Smooth muscle cell (in vitro differentiated cells): ENCODE measurements around the gene TOX2. TPM values are rescaled to one million over a fixed set of nuclear protein-coding genes. Genes with fewer than 3 reads are reported as not detected.

ENCODE experiments used
- DNase-seq: peaks from one replicate; lab custom pipeline; 2025; ENCODE audit not compliant: unreplicated experiment; lab: John Stamatoyannopoulos, UW
- H2AFZ ChIP-seq: fragments of 200-600 bp; sonication (generic); 2 replicates; pipeline ENCODE4 v1.6.0; 2016; ENCODE audit warnings: antibody characterized with exemption, low read depth, mild to moderate bottlenecking
- H3F3A ChIP-seq: fragments of 200-600 bp; sonication (generic); 2 replicates; pipeline ENCODE4 v1.6.0; 2017; ENCODE audit warnings: antibody characterized with exemption, low read depth
- H3K27ac ChIP-seq: fragments of 200-600 bp; sonication (generic); 2 replicates; pipeline ENCODE4 v1.5.1; 2016; ENCODE audit warnings: low read depth, mild to moderate bottlenecking
- H3K27me3 ChIP-seq: fragments of 200-600 bp; sonication (generic); 2 replicates; pipeline ENCODE4 v1.6.1; 2016; ENCODE audit warnings: low read depth, mild to moderate bottlenecking
- H3K36me3 ChIP-seq: fragments of 200-600 bp; sonication (generic); 2 replicates; pipeline ENCODE4 v1.5.1; 2016; ENCODE audit warnings: low read depth
- H3K4me1 ChIP-seq: fragments of 200-600 bp; sonication (generic); 2 replicates; pipeline ENCODE4 v1.5.1; 2016; ENCODE audit warnings: low read depth
- H3K4me2 ChIP-seq: fragments of 200-600 bp; sonication (generic); 2 replicates; pipeline ENCODE4 v1.6.0; 2016; ENCODE audit warnings: mild to moderate bottlenecking
- H3K4me3 ChIP-seq: fragments of 200-600 bp; sonication (generic); 2 replicates; pipeline ENCODE4 v1.5.1; 2016; ENCODE audit warnings: mild to moderate bottlenecking
- H3K79me2 ChIP-seq: fragments of 200-600 bp; sonication (generic); 2 replicates; pipeline ENCODE4 v1.6.0; 2016; ENCODE audit warnings: low read depth, mild to moderate bottlenecking
- H3K9ac ChIP-seq: fragments of 200-600 bp; sonication (generic); 2 replicates; pipeline ENCODE4 v1.6.0; 2016; ENCODE audit warnings: low read depth
- H3K9me3 ChIP-seq: fragments of 200-600 bp; sonication (generic); replicated peaks from 2 replicates; pipeline ENCODE4 v1.5.1; 2016; ENCODE audit warnings: low read depth
- H4K20me1 ChIP-seq: fragments of 200-600 bp; sonication (generic); 2 replicates; pipeline ENCODE4 v1.6.0; 2016; ENCODE audit warnings: low read depth
- WGBS: methylation state at CpG from one replicate; pipeline ENCODE4 v1.1.7; 2016; ENCODE audit warnings: low lambda C conversion rate; 5-methylcytosine and 5-hydroxymethylcytosine counted together
- polyA plus RNA-seq: library from polyadenylated mRNA; unstranded; fragments of >200 nt; fragmentation: Nextera tagmentation; extraction: Ambion mirVana; gene quantifications from 2 replicates; pipeline ENCODE4 v1.2.1, GENCODE V29; 2016
- total RNA-seq: library from RNA; depleted of rRNA; stranded (reverse); fragments of >200 nt; gene quantifications from 2 replicates; pipeline ENCODE4 v1.2.3, GENCODE V29; 2014
- TF ChIP-seq, protein P1 (sequence below): fragments of 200-600 bp; sonication (generic); IDR thresholded peaks from 2 replicates; pipeline ENCODE4 v1.5.1; 2017; ENCODE audit warnings: borderline replicate concordance, mild to moderate bottlenecking, antibody characterized with exemption; ENCODE audit not compliant: insufficient read depth, poor library complexity, severe bottlenecking

Gene TOX2
- total and polyA plus RNA-seq, 2 experiments from 2014 or later = 1.1 to 3.8 TPM

DNA sequence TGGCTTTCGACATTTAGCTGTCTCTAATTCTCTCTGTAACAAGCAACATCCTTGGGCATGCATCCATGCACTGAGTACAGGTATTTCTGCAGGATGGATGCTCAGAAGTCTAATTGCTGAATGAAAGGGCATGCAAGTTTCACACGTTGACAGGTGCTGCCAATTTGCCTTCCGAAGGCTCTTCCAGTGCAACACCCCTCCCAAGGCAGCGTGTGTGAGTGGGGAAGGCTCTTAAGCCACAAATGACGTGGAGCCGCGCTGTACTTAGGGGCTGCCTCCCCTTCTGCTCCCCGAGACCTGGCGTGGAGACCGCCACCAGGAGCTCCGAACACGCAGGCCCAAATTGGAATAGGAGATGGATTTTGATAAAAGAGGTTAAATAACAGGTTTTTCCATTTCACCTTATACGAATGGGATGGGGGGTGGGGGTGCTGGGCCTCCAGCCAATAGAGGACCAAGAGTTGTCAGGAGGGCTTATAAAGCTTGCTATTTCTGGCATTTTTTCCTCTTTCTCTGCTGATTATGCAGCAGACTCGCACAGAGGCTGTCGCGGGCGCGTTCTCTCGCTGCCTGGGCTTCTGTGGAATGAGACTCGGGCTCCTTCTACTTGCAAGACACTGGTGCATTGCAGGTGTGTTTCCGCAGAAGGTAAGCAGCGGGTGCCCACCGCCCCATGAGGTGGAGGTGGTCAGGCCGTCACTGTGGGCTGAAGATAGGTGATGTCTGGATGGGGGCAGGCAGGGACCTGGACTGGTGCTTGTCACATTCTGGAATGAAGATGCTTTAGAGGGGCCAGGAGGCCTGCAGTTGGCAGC is 30.9 kb downstream of the TOX2 start:
- H3K9me3 ChIP-seq = no peaks in the 10 kb centered on the region
- no peak overlapping the region for H3K4me3 ChIP-seq
- no peak overlapping the region for H2AFZ ChIP-seq
- no peaks in the 10 kb centered on the region for H3K79me2 ChIP-seq
- no peaks in the 10 kb centered on the region for H3K36me3 ChIP-seq
- H3K4me1 ChIP-seq = no peaks in the 10 kb centered on the region
- no peak for DNase-seq
- H3F3A ChIP-seq = no peaks in the 10 kb centered on the region
- no peak overlapping the region for H3K27ac ChIP-seq
- 90% methylated on average over 24 of the region's 24 CpGs for WGBS
- H4K20me1 ChIP-seq = no peaks in the 10 kb centered on the region
- no peaks in the 10 kb centered on the region for H3K27me3 ChIP-seq
- H3K4me2 ChIP-seq = no peak overlapping the region
- TF ChIP-seq, protein P1, sequence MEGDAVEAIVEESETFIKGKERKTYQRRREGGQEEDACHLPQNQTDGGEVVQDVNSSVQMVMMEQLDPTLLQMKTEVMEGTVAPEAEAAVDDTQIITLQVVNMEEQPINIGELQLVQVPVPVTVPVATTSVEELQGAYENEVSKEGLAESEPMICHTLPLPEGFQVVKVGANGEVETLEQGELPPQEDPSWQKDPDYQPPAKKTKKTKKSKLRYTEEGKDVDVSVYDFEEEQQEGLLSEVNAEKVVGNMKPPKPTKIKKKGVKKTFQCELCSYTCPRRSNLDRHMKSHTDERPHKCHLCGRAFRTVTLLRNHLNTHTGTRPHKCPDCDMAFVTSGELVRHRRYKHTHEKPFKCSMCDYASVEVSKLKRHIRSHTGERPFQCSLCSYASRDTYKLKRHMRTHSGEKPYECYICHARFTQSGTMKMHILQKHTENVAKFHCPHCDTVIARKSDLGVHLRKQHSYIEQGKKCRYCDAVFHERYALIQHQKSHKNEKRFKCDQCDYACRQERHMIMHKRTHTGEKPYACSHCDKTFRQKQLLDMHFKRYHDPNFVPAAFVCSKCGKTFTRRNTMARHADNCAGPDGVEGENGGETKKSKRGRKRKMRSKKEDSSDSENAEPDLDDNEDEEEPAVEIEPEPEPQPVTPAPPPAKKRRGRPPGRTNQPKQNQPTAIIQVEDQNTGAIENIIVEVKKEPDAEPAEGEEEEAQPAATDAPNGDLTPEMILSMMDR = no peak
- H3K9ac ChIP-seq = no peak overlapping the region

DNA sequence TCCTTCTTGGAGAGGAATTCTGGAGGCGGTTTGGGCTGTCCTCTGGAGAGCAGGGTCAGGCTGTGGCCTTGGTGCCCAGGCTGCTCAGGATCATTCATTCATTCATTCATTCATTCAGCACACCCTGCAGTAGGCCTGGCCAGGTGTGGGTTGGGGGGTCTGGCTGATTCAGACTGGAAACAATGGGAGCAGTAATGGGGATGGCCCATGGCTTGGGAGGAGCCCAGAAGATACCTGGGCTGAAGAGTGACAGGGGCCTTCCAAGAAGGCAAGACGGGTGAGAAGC is 31.5 kb downstream of the TOX2 start:
- TF ChIP-seq, protein P1 = no peak
- no peak overlapping the region for H2AFZ ChIP-seq
- DNase-seq = no peak

GRCh38 chr20:43946659-43947315 is 32.1 kb downstream of the TOX2 start:
- WGBS = 79% methylated on average over 9 of the region's 9 CpGs

More for the DNA sequence above, 31.5 kb downstream of the TOX2 start:
- Histone ChIP-seq H3F3A (no peaks in the 10 kb centered on the region), H3K4me1 (no peaks in the 10 kb centered on the region), H4K20me1 (no peaks in the 10 kb centered on the region), H3K9me3 (no peaks in the 10 kb centered on the region), H3K9ac (no peak overlapping the region), H3K27ac (no peak overlapping the region), H3K27me3 (no peaks in the 10 kb centered on the region), H3K79me2 (no peaks in the 10 kb centered on the region), H3K36me3 (no peaks in the 10 kb centered on the region), H3K4me2 (no peak overlapping the region), H3K4me3 (no peak overlapping the region)
- 93% methylated on average over 2 of the region's 2 CpGs for WGBS

More at GRCh38 chr20:43946659-43947315, 32.1 kb downstream of the TOX2 start:
- no peaks in the 10 kb centered on the region for H3K27me3 ChIP-seq
- no peak overlapping the region for H3K9ac ChIP-seq
- DNase-seq = no peak
- H2AFZ ChIP-seq = no peak overlapping the region
- TF ChIP-seq, protein P1 = no peak
- no peak overlapping the region for H3K27ac ChIP-seq
- H3K4me3 ChIP-seq = no peak overlapping the region
- no peaks in the 10 kb centered on the region for H4K20me1 ChIP-seq
- H3K4me2 ChIP-seq = no peak overlapping the region
- no peaks in the 10 kb centered on the region for H3K79me2 ChIP-seq
- H3K9me3 ChIP-seq = no peaks in the 10 kb centered on the region
- H3F3A ChIP-seq = no peaks in the 10 kb centered on the region
- no peaks in the 10 kb centered on the region for H3K4me1 ChIP-seq
- no peaks in the 10 kb centered on the region for H3K36me3 ChIP-seq
